ENCODE data around the gene PRKN.

DNA sequence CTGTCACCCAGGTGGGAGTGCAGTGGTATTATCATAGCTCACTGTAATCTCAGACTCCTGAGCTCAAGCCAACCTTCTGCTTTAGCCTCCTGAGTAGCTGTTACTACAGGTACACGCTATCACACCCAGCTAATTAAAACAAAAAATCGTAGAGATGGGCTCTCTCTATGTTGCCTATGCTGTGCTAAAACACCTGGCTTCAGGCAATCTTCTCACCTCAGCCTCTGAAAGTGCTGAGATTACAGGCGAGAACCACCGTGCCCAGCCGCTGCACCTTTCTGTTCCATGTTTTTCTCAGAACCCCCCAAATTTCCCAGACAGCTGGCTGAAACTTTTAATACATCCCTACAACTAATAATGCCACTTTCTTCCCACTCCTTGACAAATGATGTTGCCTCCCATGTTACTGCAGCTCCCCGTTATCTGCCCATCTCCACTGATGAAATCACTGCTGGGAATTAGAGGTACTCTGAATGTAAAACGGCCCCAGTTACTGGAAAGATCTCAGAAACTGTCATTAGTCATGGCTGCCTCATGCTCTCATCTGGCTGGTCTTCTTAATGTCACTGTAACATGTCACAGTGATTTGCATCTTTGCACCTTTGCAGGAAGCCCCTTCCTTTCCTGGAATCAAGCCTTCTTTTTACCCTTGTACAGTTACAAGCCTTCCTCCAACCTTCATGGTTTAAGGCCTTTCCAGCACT lies 697.5 kb downstream of the PRKN start:
- TF ChIP-seq, protein P1, sequence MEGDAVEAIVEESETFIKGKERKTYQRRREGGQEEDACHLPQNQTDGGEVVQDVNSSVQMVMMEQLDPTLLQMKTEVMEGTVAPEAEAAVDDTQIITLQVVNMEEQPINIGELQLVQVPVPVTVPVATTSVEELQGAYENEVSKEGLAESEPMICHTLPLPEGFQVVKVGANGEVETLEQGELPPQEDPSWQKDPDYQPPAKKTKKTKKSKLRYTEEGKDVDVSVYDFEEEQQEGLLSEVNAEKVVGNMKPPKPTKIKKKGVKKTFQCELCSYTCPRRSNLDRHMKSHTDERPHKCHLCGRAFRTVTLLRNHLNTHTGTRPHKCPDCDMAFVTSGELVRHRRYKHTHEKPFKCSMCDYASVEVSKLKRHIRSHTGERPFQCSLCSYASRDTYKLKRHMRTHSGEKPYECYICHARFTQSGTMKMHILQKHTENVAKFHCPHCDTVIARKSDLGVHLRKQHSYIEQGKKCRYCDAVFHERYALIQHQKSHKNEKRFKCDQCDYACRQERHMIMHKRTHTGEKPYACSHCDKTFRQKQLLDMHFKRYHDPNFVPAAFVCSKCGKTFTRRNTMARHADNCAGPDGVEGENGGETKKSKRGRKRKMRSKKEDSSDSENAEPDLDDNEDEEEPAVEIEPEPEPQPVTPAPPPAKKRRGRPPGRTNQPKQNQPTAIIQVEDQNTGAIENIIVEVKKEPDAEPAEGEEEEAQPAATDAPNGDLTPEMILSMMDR (IDR thresholded peaks at IDR 0.05; ENCODE audit: low read length) = no peak
- TF ChIP-seq EZH2 (optimal IDR thresholded peaks at IDR 0.05; ENCODE audit: low read depth, low read length) (no peak), EZH2phosphoT487 (IDR thresholded peaks at IDR 0.05; ENCODE audit: low read length) (no peak)
